ENCODE measurements around the gene DCHS1.

GRCh38 chr11:6640985-6641701 lies 14.5 kb downstream of the DCHS1 start:
- TF ChIP-seq POLR2AphosphoS5 (IDR thresholded peaks at IDR 0.05) (no peak), CTCF (IDR thresholded peaks at IDR 0.05) (no peak), POLR2A (IDR thresholded peaks at IDR 0.05) (no peak)
